ENCODE data around the gene NOS1AP.

Gene NOS1AP

GRCh38 chr1:162139211-162139610 lies 69.7 kb downstream of the NOS1AP start:
- no peak for DNase-seq

GRCh38 chr1:162141281-162142054 lies 72.0 kb downstream of the NOS1AP start:
- DNase-seq: no peak

DNA sequence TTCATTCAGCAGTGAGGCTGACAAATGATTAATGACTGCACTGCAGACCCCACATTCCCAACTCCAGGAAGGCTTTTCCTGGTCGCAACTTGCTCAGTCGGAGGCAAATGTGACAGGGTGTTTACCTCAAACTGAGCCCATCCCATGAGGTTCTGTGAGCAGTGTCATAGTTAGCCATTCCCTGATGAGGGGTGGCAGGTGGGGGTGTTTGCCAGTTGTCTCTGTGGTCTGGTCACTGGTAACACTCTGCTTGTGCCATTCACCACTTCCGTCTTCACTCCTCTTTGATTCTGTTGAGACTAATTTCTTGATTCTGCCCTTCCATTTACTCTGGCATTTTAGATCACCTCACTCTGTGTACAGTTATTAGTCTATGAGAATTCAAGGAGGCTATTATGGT lies 73.5 kb downstream of the NOS1AP start:
- no peak for DNase-seq

GRCh38 chr1:162144268-162144667 lies 74.8 kb downstream of the NOS1AP start:
- DNase-seq: no peak

DNA sequence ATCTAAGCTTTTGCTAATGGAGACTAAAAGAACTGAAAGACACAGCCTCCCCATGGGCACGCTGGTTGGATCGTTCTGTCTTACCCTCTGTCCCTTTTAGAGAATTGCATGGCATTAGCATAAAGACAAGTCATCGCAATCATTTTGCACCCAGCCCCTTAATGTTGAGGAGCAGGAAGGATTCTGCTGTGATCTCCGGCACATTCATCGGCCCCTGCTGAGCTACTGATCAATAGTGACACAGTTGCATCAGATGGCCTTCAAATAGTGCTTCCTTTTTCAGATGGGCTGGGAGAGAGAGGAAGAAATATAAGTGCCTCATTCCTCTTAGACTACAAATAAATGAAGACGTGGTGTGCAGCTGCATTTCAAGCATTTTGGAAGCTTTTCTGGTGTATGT lies 75.4 kb downstream of the NOS1AP start:
- DNase-seq: no peak

- no peak for DNase-seq
Measured at GRCh38 chr1:162145280-162145965, 75.9 kb downstream of the NOS1AP start.

- no peak for DNase-seq
Measured at GRCh38 chr1:162145966-162146696, 76.6 kb downstream of the NOS1AP start.

GRCh38 chr1:162147760-162148159 lies 78.3 kb downstream of the NOS1AP start:
- DNase-seq: no peak

DNA sequence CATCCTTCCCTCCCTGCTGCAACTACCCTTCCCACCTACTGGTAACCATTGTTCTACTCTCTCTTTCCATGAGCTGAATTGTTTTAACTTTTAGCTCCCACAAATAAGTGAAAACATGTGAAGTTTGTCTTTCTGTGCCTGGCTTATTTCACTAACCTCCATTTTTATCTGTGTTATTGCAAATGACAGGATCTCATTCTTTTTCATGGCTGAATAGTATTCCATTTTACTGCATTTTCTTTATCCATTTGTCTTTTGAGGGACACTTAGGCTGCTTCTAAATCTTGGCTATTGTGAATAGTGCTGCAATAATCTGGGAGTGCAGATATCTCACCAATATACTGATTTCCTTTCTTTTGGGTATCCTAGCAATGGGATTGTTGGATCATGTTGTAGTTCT lies 80.6 kb downstream of the NOS1AP start:
- no peak for DNase-seq

DNA sequence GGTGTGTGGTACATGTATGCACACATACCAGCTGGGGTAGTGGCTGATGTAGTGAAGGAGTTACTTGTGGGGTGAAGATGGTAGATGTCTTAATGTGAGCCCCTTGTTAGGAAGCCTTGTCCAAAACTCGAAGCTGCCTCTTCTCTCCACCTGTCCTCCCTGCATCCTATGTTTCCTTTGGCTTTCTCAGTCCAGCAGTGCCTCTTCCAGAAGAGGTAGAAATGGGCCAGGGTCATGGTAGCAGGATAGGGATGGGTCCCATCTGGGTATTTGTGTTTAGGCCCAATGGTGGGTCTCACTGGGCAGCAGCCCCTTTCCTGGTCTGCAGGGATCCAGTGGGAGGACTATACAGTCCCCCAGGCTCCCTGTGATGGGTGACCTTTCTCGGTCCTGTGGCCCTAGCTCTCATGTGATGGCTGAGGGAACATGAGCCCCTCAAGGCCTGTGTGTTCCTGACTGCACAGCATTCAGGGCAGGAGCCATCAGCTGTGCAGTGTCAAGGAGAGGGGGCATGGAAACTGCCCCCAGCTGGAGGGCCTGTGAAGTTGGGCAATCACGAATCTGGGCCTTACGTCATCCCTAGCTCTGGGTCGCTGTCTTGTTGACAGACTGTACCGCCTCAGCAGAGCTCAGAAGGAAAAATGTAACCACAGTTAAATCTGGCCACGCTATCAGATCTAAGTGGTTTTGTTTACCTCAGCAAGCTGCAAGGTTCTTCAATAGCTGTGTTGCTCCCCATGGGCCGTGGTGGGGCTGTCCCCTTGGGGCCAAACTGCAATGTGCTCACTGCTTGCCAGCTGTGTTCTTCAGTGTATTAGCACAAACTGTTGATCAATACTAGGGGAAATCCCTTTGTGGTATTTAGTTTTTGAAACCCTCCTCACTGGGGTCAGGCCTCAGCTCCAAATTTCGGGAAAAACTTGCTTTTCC lies 82.7 kb downstream of the NOS1AP start:
- no peak for DNase-seq

DNA sequence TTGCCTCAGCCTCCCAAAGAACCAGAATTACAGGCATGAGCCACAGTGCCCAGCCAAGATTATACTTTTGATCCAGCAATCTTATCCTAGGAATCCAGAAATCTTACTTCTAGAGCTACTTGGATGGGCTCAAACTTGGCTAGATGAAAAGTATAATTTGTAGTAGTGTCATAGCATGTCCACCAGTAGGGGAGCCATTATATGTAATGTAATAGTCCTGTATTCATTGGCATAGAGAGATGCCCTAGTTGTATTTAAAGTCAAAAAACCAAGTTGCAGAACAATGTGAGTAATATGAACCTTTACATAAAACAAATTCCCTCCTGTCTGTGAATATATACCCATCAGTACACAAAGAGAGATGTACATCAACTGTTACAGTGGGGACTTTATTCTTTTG lies 83.9 kb downstream of the NOS1AP start:
- no peak for DNase-seq

DNA sequence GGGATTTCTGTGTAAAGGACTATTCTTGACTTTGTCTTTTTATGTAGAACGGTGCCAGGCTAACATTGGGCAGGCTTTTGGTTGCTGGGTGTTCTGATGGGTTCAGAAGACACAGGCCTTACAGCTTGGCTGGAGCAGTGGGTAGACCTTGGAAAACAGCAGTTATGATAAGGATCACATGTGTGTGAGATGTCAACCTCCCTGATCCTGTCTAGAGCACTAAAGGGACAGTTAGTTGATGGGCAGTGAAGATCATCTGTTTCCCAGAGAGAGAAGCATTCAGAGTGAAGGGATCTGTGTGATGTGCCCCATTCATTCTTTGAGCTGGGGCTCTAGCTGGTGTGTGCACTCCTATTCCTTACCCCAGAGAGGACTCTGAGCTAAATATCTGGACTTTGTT lies 88.0 kb downstream of the NOS1AP start:
- DNase-seq: no peak

- DNase-seq: no peak
Measured at GRCh38 chr1:162158624-162159271, 89.3 kb downstream of the NOS1AP start.

DNA sequence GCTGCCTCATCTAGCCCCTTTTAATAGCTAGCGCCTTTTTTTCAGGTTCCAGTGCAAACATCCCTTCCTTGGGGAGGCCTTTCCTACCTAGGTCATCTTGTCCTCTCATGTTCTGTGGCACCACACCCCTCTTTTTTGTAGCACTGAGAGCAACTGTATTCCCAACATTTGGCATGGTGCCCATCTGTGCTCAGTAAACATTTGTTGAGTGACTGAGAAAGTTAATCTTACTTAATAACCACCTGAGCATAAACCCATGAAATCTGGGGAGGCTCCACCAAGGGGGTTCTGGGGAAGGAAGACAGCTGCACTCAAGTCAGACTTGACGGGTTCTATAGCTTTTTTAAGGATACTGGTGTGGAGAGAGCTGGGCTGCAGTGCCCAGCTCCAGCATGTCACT lies 90.0 kb downstream of the NOS1AP start:
- DNase-seq: no peak

GRCh38 chr1:162161916-162162550 lies 92.5 kb downstream of the NOS1AP start:
- DNase-seq: no peak

- no peak for DNase-seq
Measured at GRCh38 chr1:162165528-162165927, 96.0 kb downstream of the NOS1AP start.

GRCh38 chr1:162166917-162167615 lies 97.6 kb downstream of the NOS1AP start:
- no peak for DNase-seq

DNA sequence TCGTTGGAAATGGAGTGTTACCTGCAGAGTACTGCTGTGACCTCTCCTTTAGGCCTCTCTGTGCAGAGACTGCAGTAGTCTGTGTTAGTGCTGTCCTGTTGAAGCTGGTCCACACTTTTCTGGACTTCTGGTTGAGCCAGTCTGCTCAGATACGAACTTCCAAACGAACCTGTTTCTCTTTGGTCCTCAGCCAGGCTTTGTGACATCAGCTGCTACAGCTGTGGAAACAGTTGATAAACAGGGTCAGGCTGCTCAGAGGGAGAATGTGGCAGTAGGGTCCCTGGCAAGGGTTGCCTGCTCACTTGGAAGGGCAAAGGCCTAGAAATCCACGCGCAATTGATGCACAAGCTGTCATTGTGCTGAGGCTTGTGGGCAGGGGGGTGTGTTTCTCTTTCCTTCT lies 98.8 kb downstream of the NOS1AP start:
- no peak for DNase-seq

GRCh38 chr1:162169031-162169790 lies 99.7 kb downstream of the NOS1AP start:
- no peak for DNase-seq

DNA sequence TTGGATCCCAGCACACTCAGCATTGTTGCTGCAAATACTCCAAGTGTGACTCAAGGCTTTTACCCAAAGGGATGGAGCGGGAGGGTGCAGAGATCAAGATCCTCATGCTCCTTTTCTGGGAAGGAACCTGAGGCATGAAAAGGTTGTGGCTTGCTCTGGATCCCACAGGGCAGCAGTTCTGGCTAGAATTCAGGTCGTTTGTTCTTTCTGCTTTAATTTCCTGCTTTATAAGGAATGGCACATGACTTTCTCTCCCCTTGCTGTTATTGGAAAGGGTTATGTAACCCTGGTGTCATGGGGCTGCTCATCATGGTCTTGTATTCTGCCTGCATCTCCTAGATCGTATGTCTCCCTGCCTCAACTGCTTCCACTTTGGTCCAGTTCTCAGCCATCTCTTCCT lies 101.6 kb downstream of the NOS1AP start:
- no peak for DNase-seq

Data from stimulated activated CD4-positive, alpha-beta T cell treated with anti-CD3 and anti-CD28 coated beads, Interleukin-4, amount 100 ng/mL, for 4 hours (primary cell).